ENCODE results near the gene DDX28.
"Not testable (repeated sequence)": the region's sequence is repeated elsewhere in the genome, so short reads cannot be mapped to it uniquely, and the experiment has no call there.

Gene DDX28

DNA sequence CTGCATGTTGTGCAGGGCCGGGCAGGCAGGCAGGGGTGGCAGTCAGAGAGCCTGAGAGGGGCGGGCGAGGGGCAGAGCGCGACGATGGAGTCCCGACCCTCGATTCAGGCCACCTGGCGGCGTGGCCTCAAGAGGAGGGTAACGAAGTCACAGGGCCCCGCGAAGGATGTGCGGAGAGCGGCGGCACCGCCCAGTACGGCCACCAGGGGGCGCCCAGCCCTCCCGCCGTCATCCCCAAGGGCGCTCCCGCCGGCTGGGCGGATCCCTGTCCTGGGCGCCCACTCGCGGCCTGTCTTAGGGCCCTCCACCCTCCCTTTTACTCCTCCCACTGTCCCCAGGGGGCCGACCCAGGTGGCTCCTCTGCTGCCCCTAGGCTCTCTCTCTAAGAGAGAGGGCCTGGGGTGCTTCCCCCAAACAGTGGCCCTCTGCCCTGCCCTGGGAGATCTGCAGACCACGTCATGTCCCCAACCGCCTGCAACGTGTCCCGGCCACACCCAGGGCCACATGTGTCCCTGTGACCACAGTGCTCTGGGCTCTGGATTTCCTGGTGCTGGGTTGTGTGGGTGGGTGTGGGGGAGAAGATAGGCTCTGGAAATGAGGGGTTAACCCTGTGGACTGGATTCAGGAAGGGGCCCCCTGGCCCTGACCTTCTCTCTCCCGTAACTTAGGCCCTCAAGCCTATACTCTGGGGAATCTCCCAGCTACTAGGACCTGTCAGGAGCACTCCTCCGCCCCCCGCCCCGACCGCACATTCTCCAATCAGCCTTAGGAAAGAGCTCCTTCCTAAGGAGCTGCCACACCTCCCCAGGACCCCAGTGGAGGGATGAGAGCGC lies 29.6 kb downstream of the DDX28 start:
- no peak for DNase-seq

DNA sequence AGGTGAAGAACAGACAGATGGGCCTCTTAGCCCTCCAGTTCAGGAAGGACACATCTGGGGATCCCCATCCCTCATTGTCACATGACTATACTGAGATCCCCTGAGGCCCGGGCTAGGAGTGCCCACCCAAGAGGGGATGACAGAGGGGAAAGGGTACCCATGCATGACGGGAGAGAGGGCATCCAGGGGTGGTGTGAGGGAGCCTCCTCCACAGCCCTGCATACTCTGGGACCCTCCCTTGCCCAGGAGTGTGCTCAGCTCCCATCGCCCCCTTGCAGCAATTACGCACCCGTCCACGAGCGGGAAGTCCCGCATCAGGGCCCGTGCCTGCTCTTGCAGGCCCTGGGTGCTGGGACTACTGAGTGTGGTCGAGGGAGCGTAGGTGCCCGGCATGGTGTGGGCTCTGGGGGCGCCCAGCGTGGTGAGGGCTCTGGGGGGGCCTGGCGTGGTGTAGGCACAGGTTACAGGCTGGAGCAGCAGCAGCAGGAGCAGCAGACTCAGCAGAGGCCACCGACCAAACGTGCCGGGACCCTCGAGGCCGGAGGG lies 30.3 kb downstream of the DDX28 start:
- no peak for DNase-seq

DNA sequence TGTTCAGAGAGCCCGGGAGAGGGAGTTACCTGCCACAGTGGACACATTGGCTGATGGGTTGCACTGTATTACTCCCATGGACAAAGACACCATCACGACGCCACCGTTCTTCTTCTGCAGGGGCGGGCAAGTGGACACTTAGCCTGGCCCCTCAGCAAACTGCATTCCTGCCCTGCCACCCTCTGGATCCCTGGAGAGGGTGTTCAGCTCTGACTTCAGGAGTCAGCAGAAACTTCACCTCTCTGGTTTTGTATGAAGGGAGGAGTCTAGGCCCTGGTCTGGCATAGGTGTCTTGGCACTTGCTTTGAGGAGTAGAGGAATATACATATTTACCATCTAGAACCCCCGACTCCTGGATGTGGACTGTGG lies 33.0 kb downstream of the DDX28 start:
- DNase-seq: no peak

DNA sequence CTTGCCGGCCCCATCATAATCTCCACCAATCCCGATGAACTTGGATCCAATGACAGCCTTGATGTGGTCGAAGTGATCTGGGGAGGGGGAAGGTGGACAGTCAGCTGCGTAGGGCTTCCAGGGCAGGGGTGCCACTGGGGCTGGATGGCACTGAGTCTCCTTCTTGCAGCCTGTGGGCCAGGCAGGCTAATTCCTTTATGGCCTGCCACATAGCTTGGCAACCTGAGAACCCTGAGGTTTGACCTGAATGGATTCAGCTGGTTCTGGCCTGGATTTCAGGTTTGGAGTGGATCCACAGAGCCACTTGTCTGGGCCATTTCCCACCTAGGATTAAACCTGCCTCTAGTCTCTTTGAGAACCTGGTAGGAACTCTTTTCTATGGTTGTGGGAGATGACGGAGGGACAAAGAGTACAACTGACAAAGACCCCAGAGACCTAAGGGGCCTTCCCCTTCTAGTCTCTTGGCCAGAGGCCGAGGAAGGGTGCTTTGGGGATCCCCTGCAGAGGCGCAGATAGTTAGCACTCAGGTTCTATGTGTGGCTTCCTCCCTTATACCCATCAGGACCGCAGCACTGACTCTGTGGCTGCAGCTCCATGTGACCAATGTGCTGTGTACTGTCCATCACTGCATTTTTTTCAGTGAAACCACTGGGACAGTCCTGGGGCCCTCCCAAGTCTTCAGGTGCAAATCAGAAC lies 33.6 kb downstream of the DDX28 start:
- no peak for DNase-seq

DNA sequence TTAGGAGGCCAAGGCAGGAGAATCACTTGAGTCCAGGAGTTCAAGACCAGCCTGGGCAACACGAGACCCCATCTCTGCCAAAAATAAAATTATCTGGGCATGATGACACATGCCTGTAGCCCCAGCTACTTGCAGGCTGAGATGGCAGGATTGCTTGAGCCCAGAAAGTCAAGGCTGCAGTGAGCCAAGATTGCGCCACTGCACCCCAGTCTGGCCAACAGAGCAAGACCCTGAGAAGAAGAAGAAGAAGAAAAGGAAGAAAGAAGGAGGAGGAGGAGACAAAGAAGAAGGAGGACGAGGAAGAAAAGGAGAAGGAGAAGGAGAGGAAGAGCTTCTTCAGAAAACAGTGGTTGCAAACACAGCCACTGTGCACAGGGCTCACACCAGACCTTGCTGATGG lies 34.4 kb downstream of the DDX28 start:
- no peak for DNase-seq

DNA sequence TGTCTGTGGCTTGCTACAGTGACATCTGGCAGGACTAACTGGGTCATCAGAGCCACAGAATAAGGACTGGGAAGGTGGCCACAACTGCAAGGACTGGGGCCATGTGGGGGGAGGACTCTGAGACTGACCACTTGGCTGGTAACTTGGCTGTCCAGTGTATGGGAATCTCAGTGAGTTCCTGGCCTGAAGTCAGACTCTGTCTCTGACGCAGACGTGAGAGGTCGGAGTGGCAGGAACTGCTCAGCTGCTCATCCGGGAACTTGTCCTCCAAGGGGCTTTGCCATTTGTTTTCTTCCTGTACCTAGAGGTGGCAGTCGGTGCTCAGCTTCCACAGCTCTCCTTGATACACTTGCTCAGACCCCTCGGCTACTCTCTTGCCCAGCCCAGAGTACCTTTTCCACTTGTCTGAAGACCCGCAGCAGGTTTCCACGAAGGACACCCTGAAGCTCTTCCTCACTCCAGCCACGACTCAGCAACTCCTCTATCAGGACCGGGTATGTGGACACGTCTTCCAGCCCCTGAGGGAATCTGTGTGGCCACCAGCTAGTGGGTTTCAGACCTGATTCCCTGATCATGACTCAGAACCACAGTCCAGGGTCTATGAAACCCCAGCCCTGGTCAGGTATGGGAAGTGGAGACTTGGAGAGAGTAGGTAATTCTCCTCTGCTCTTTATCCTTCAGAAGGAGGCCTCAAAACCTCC lies 35.4 kb downstream of the DDX28 start:
- no peak for DNase-seq

DNA sequence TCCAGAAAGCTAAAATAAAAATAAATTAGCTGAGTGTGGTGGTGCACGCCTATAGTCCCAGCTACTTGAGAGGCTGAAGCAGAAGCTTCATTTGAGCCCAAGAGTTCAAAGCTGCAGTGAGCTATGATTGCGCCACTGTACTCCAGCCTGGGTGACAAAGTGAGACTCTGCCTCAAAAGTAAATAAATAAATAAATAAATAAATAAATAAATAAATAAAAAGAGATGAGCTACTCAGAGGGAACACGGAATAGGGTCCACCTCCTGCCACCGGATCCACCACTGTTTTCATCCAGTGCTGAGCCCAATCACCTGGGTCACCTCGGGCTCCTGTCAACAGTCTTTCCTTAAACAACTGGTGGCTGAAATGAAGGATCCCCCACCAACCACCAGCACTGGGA lies 36.1 kb downstream of the DDX28 start:
- no peak for DNase-seq

DNA sequence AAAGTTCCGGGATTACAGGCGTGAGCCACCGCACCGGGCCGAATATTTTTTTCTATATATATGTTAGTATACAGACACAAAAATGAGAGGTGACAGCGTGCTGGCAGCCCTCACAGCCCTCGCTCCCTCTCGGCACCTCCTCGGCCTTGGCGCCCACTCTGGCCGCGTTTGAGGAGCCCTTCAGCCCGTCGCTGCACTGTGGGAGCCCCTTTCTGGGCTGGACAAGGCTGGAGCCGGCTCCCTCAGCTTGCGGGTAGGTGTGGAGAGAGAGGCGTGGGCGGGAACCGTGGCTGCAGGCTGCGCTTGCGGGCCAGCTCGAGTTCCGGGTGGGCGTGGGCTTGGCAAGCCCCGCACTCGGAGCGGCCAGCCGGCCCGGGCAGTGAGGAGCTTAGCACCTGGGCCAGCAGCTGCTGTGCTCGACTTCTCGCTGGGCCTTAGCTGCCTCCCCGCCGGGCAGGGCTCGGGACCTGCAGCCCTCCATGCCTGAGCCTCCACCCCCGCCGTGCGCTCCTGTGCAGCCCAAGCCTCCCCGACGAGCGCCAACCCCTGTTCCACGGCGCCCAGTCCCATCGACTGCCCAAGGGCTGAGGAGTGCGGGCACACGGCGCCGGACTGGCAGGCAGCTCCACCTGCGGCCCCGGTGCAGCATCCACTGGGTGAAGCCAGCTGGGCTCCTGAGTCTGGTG lies 40.9 kb downstream of the DDX28 start:
- DNase-seq: no peak

DNA sequence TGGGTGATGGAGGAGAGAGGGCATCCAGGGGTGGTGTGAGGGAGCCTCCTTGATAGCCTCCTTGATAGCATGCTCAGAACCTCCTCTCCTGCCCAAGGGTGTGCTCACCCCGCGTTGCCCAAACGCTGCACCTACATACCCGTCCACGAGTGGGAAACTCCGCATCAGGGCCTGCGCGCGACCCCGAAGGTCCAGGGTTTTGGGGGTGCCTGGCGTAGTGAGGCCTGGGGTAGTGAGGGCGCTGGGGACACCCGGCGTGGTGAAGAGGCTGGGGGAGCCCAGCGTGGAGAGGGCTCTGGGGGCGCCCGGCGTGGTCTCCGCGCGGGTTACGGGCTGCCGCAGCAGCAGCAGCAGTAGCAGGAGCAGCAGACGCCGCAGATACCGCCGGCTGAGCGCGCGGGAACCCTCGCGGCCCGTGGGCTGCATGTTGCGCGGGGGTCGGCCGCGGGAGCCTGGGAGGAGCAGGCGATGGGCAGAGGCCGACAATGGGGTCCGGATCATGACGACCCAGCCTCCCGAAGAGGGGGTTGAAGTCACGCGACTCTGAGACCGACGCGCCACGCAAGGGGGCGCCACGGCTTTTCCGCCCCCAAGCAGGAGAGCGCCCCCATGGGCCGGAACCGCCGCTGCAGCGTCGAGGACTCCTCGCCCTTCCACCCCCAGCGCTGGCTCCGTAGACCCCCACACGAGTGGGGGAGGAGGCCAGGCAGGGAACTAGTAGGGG lies 42.9 kb downstream of the DDX28 start, which contains the start of gene DPEP3:
TSS of gene DPEP3 (minus strand) at position 545 of the 724 bp plus-strand sequence. CDS start at position 426, 119 bp downstream.
- no peak for DNase-seq

DNA sequence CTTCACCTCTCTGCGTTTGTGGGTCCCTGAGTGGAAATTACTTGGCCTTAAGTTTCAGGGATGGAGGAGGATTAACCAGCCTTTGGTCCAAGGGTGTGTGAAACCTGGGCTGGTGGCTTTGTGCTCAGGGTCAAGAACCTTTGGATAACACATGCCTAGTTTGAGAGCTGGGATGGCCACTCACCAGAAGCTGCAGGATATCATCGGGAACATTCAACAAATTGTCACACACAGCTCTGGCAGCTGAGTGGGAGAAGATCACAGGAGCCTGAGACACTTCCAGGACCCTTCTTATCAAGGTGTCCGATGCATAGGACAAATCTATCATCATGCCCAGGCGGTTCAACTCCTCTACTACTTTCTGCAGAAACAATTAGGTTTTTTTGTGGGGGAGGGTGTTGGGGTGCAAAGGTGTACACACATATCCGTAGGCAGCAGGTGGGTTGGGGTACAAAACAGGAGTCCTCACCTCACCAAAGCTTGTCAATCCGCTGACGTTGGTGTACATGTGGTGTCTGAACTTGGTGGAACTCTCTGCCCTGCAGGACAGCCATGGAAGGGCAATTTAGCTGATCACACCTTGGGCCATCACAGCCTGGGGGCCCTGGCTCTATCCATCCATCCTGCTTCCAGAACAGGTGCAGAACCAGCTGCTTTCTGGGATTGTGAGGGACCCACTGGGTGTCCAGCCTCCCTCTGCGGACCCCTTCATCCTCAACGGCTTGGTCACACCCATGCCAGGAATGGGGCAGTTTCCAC lies 45.4 kb downstream of the DDX28 start:
- DNase-seq: no peak

DNA sequence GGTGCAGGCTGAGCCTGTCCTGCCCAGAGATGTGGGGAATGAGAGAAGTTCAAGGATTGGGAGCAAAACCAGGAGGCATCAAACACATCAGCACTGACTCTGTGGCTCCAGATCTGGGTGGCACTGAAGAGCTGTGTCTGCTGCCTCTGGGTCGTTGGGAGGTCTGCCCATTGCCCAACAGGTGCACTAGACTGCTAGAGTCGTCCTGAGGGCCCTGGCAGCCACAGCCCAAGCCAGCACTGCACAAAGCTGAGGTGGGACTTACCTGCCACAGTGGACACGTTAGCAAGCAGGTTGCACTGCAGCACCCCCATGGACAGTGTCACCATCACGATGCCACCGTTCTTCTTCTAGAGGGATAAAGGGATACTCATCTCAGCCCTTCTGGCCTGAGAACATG lies 46.0 kb downstream of the DDX28 start:
- no peak for DNase-seq

DNA sequence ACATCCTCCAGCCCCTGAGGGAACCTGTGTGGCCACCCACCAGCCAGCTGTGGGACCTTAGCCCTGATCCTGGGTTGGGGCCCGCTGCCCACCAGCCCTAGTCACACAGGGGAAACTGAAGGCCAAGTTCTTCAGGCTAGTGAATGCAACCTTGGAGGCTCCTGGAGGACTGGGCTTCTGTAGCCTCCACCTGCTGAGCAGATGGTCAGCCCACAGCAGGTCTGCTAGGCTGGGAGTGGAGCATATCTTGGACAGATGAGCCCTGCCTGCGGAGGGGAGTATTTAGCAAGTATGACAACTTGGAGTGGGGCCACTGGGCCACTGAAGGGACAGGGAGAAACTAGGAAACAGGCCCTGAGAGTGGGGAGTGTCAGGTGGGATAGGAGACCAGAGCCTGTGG lies 46.8 kb downstream of the DDX28 start:
- DNase-seq: no peak

DNA sequence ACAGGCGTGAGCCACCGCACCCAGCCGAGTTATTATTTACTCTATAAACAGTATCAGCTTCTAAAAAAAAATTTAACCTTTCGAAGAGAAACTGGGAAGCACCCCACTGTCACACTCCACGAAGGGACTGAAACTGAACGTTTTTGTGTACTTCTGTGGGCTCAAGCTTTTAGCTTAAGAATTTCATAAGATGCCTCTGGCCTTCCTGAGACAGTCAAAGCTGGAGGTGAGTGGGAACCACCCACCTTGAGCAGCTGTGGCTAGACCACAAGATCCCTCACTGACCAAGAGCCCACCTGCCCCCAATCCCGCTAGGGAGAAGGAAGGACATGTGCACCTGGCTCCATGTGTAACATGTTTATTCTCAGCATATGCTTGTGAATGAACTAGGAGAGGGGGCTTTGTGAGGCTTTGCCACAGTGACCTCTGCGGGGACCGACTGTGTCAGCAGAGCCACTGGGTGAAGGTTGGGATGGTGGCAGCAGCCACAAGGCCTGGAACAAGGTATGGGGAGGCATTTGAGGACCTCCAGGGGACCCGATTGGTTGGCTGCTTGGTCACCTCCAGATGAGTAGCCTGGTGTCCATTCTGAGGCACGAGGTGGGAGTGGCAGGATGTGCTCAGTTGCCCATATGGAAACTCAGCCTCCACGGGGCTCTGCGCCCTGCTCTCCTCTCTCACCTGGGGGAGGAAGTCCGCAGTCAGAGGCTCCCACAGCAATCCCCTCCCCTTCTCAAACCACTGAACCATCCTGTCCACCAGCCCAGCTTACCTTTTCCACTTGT lies 47.5 kb downstream of the DDX28 start:
- no peak for DNase-seq

DNA sequence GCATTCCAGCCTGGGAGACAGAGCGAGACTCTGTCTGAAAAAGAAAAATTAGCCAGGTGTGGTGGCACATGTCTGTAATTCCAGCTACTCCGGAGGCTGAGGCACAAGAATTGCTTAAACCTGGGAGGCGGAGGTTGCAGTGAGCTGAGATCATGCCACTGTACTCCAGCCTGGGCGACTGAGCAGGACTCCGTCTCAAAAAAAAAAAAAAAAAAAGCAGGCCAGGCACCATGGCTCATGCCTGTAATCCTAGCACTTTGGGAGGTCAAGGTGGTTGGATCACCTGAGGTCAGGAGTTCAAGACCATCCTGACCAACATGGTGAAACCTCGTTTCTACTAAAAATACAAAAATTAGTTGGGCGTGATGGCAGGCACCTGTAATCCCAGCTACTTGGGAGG lies 50.7 kb downstream of the DDX28 start:
- DNase-seq: not testable (repeated sequence)

DNA sequence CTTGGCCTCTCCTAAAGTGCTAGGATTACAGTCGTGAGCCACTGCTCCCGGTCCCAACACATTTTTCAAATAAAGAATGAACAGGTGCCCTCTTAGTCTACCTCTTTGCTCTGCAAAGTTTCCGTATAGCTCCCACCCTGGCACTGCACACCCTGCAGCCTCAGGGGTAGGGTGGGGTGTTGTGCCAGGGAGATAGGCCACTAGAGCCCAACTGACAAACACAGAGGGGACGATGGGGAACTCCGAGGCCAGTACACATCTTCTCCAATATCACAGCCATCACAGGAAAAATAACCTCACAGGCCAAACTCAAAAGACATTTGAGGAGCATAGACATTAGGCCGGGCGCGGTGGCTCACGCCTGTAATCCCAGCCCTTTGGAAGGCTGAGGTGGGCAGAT lies 51.9 kb downstream of the DDX28 start:
- DNase-seq: no peak
